ENCODE data around the gene MARCHF3.

GRCh38 chr5:127014573-127014972 lies 15.8 kb downstream of the MARCHF3 start:
- TF ChIP-seq POLR2AphosphoS5 (IDR thresholded peaks at IDR 0.05; ENCODE audit: borderline replicate concordance, low read depth, low read length) (no peak), EZH2 (IDR thresholded peaks at IDR 0.05) (no peak), FOXP2 (optimal IDR thresholded peaks at IDR 0.05; ENCODE audit: control extremely low read depth, extremely low read length, insufficient read depth) (no peak)

Measured in SK-N-MC (cell line).